ENCODE measurements around the gene DAB2IP. TPM values are rescaled to one million over a fixed set of nuclear protein-coding genes. Genes with fewer than 3 reads are reported as not detected.
A peak's percentile ranks its signal among the peaks of the same experiment; 100 is the strongest.

DAB2IP gene
- total RNA-seq, 2 donors from 2014 or later: 70.7 to 71.0 TPM

DNA sequence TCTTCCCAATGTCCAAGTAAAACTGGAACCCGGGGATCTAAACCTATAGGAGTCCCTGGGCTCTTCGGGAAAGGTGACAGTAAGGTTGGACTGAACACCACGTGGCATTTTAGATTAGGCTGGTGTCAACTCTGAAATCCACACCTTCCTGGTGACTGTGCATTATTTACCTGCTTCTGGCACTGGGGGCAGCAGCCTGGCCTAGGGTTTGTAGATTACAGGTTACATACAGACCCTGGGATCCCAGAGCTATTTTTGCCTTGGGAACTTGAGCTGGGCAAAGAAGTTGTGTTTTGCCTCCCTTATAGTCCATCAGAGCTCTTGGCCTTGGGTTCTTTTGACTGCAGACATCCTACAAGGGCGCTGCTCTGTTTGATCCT is 173.2 kb downstream of the DAB2IP start:
- WGBS, 2 experiments (ENCODE audit: insufficient coverage in 1 of 2, insufficient read length in 1 of 2): 66 to 74% methylated on average over 3 to 4 of the region's 4 CpGs
- Histone ChIP-seq H3K9me3 (ENCODE audit: control insufficient read depth, low read length) (no peaks in the 10 kb centered on the region), H3K36me3 (ENCODE audit: control insufficient read depth, insufficient read depth, low read length) (no peaks in the 10 kb centered on the region), H3K27me3 (ENCODE audit: control insufficient read depth, insufficient read depth, low read length, poor library complexity, severe bottlenecking) (peaks cover 30% of the 10 kb centered on the region), H3K4me1 (ENCODE audit: control insufficient read depth, insufficient read depth, low read length) (peaks cover under 1% of the 10 kb centered on the region), H3K9ac (ENCODE audit: extremely low read depth, low read length, poor library complexity, severe bottlenecking) (no peak overlapping the region), H3K4me3 (ENCODE audit: low read length) (no peak overlapping the region), H3K27ac (ENCODE audit: low read depth, low read length) (no peak overlapping the region)
- H3K9me3 Mint-ChIP-seq: no peaks in the 10 kb centered on the region
- H3K4me1 Mint-ChIP-seq: peaks cover 8% of the 10 kb centered on the region
- H3K27ac Mint-ChIP-seq: peak overlapping the region; percentile 14
- peaks cover 19% of the 10 kb centered on the region for H3K27me3 Mint-ChIP-seq (ENCODE audit: insufficient read depth)
- peak; percentile 67 for DNase-seq
- TF ChIP-seq, protein P1, sequence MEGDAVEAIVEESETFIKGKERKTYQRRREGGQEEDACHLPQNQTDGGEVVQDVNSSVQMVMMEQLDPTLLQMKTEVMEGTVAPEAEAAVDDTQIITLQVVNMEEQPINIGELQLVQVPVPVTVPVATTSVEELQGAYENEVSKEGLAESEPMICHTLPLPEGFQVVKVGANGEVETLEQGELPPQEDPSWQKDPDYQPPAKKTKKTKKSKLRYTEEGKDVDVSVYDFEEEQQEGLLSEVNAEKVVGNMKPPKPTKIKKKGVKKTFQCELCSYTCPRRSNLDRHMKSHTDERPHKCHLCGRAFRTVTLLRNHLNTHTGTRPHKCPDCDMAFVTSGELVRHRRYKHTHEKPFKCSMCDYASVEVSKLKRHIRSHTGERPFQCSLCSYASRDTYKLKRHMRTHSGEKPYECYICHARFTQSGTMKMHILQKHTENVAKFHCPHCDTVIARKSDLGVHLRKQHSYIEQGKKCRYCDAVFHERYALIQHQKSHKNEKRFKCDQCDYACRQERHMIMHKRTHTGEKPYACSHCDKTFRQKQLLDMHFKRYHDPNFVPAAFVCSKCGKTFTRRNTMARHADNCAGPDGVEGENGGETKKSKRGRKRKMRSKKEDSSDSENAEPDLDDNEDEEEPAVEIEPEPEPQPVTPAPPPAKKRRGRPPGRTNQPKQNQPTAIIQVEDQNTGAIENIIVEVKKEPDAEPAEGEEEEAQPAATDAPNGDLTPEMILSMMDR (conservative IDR thresholded peaks at IDR 0.05): peak; percentile 58
- no peaks in the 10 kb centered on the region for H3K36me3 Mint-ChIP-seq (ENCODE audit: low read depth)
- no peak overlapping the region for H3K4me3 Mint-ChIP-seq

DNA sequence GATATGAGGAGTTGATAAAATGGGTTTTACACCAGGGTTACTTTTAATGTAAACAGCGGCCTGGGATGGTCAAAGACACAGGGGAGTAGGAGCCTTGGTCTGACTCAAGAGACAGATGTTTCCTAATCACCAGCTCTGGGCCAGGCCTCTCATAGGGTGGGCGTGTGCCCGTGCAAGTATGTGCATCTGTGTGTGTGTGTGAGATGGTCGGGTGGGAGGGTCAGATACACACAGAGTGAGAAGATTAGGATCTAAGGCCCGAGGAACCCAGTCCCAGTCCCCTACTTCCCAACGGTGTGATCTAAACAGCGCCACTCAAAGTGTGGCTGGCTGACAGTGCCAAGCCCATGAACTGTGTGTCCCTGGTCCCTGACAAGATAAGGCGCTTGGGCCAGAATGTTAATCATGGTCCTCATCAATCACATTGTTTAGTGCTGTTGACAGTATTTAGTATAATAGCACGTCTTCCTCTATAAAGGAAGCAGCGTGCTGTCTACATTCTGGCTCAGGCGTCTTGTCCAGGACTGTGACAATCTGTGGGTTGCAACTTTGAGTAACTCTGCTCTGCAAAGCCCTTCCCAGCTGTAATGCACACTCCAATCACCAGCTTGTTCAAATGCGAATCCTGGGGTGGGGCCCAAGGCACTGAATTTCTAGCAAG is 173.7 kb downstream of the DAB2IP start:
- H3K9me3 ChIP-seq (ENCODE audit: control insufficient read depth, low read length): no peaks in the 10 kb centered on the region
- H3K27ac Mint-ChIP-seq: peak overlapping the region; percentile 14
- no peak overlapping the region for H3K27ac ChIP-seq (ENCODE audit: low read depth, low read length)
- 88 to 90% methylated on average over 7 to 12 of the region's 12 CpGs for WGBS, 2 experiments (ENCODE audit: insufficient coverage in 1 of 2, insufficient read length in 1 of 2)
- no peak overlapping the region for H3K4me3 ChIP-seq (ENCODE audit: low read length)
- peaks cover 20% of the 10 kb centered on the region for H3K27me3 Mint-ChIP-seq (ENCODE audit: insufficient read depth)
- no peaks in the 10 kb centered on the region for H3K4me1 ChIP-seq (ENCODE audit: control insufficient read depth, insufficient read depth, low read length)
- peak; percentile 43 for DNase-seq
- H3K4me1 Mint-ChIP-seq: peaks cover 5% of the 10 kb centered on the region
- H3K36me3 ChIP-seq (ENCODE audit: control insufficient read depth, insufficient read depth, low read length): no peaks in the 10 kb centered on the region
- TF ChIP-seq, protein P1 (conservative IDR thresholded peaks at IDR 0.05): no peak
- no peak overlapping the region for H3K4me3 Mint-ChIP-seq
- no peaks in the 10 kb centered on the region for H3K36me3 Mint-ChIP-seq (ENCODE audit: low read depth)
- peaks cover 24% of the 10 kb centered on the region for H3K27me3 ChIP-seq (ENCODE audit: control insufficient read depth, insufficient read depth, low read length, poor library complexity, severe bottlenecking)
- H3K9me3 Mint-ChIP-seq: no peaks in the 10 kb centered on the region
- no peak overlapping the region for H3K9ac ChIP-seq (ENCODE audit: extremely low read depth, low read length, poor library complexity, severe bottlenecking)

DNA sequence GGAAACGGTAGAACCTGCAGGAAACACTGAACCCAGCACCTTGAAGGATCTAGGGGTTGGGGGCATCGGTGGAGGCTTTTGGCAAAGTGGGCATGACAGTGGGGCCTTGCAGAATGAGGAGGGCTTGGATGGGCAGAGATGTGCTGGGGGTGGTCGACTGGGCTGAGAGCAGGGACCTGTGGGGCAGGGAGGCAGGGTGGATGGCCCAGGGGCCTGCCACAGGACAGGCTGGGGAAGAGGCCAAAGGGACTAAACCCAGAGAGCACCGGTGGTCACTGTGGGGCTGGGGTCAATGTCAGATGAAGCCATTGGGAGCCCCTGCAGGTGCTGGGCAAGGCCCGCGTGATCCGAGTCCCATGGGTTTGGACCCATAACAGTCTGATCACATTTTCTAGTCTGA is 175.3 kb downstream of the DAB2IP start:
- WGBS, 2 experiments (ENCODE audit: insufficient coverage in 1 of 2, insufficient read length in 1 of 2): 88 to 94% methylated on average over 3 to 7 of the region's 7 CpGs
- peaks cover 9% of the 10 kb centered on the region for H3K27me3 ChIP-seq (ENCODE audit: control insufficient read depth, insufficient read depth, low read length, poor library complexity, severe bottlenecking)
- TF ChIP-seq, protein P1 (conservative IDR thresholded peaks at IDR 0.05): no peak
- H3K4me3 Mint-ChIP-seq: no peak overlapping the region
- H3K9me3 Mint-ChIP-seq: no peaks in the 10 kb centered on the region
- no peaks in the 10 kb centered on the region for H3K4me1 ChIP-seq (ENCODE audit: control insufficient read depth, insufficient read depth, low read length)
- H3K9ac ChIP-seq (ENCODE audit: extremely low read depth, low read length, poor library complexity, severe bottlenecking): no peak overlapping the region
- H3K27ac ChIP-seq (ENCODE audit: low read depth, low read length): no peak overlapping the region
- peak; percentile 25 for DNase-seq
- no peaks in the 10 kb centered on the region for H3K36me3 Mint-ChIP-seq (ENCODE audit: low read depth)
- no peak overlapping the region for H3K4me3 ChIP-seq (ENCODE audit: low read length)
- no peak overlapping the region for H3K27ac Mint-ChIP-seq
- no peaks in the 10 kb centered on the region for H3K36me3 ChIP-seq (ENCODE audit: control insufficient read depth, insufficient read depth, low read length)
- no peaks in the 10 kb centered on the region for H3K9me3 ChIP-seq (ENCODE audit: control insufficient read depth, low read length)
- H3K27me3 Mint-ChIP-seq (ENCODE audit: insufficient read depth): peaks cover 10% of the 10 kb centered on the region
- H3K4me1 Mint-ChIP-seq: peaks cover 5% of the 10 kb centered on the region
